T-helper 22 cell (primary cell): ENCODE measurements around the gene CXCL17.

ENCODE experiments used
- DNase-seq: peaks from one replicate; pipeline ENCODE4 v3.0.0-alpha.2; 2020; ENCODE audit warnings: low read depth

The CXCL17 gene

GRCh38 chr19:42423462-42424344 lies 19.0 kb downstream of the CXCL17 start:
- peak; percentile 85 for DNase-seq

DNA sequence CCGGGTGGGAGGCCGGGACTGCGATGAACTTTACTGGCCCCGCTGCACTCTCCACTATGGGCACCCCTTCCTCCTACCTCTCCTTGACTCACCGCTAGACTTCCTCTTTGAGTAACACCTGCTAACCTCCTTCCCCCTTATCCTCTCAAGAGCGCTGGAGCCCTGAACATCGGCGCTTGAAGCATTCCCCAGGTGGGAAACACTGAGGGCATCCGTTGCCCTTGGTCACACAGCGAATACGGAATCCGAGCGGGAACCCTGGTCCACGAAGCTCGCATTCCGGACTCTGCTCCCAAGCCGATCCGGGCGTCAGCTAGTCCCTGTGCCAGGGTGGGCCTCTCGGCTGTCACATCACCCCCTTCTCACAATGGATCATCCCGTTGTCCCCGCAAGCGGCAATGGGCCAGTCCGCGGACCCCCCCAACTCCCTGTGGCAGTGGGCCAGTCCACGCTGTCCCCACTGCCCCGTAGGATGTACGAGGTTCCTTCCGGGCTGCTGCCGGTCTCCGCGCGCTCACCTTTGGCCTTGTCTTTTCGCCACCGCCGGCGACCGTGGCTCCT lies 19.8 kb downstream of the CXCL17 start:
- DNase-seq = peak; percentile 42

- DNase-seq = no peak
Observed at GRCh38 chr19:42422092-42422900, 20.4 kb downstream of the CXCL17 start.

DNA sequence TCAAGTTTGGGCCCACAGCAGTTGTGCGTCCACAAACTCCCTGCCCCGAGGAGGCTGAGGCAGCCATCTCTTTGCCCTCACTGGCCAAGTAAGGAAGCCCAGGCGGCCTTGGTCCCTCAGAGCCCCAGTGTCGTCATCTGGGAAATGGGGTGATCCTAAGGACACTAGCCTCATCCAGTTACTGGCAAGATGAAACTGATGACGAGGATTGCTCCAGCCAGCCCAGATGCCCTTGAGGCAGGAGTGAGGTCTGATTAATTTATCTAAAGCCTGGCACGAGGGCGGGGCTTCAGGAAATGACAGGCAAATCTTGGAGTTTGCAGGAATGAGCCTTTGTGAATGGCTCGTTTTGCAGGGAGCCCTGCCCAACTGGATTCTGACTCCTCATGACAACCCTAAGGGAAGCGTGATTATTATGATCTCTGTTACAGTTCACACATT lies 21.1 kb downstream of the CXCL17 start:
- DNase-seq = no peak

DNA sequence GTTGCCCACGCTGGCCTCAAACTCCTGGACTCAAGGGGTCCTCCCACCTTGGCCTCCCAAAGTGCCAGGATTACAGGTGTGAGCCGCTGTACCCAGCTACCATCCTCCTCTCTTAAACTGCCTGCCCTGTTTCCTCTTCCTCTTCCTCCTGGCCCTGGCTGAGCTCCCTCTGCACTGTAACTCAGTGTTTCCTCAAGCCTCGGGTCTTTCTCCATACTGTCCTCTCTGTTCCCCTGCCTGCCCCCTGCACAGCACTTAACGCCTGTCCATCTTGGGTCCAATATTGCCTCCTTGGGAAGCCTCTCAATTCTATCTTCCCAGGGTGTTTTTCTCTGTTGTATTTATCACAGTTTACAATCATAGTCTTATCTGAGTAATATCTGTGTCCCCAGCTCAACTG lies 21.6 kb downstream of the CXCL17 start:
- DNase-seq = no peak

DNA sequence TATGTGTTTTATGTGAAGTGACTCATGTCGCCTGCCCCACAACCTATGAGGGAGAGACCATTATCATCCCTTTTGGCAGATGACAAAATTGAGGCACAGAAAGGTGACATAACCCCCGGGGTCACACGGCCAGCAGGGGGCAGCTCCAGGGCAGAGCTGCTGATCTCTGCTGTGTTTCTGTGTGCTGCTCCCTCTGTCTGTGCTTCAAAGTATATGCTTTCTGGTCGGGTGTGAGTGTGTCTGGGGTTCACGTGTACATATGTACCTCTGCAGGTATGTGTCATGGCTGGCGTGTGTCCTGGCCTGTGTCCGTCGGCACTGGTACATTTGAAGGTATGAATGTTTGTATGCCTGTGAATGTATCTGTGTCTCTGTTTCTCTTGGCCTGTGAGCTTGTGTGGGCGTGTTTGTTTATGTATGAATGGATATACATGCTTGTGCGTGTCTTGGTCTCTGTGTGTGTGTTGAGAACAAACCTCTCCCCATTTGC lies 22.6 kb downstream of the CXCL17 start:
- DNase-seq = peak; percentile 59

- no peak for DNase-seq
Observed at GRCh38 chr19:42419309-42419708, 23.4 kb downstream of the CXCL17 start.

GRCh38 chr19:42412661-42413076 lies 30.1 kb downstream of the CXCL17 start:
- no peak for DNase-seq

GRCh38 chr19:42412227-42412626 lies 30.5 kb downstream of the CXCL17 start:
- no peak for DNase-seq

GRCh38 chr19:42411581-42412178 lies 31.1 kb downstream of the CXCL17 start:
- DNase-seq = no peak

- no peak for DNase-seq
Observed at GRCh38 chr19:42410371-42410770, 32.4 kb downstream of the CXCL17 start.

GRCh38 chr19:42409477-42409876 lies 33.3 kb downstream of the CXCL17 start:
- no peak for DNase-seq

DNA sequence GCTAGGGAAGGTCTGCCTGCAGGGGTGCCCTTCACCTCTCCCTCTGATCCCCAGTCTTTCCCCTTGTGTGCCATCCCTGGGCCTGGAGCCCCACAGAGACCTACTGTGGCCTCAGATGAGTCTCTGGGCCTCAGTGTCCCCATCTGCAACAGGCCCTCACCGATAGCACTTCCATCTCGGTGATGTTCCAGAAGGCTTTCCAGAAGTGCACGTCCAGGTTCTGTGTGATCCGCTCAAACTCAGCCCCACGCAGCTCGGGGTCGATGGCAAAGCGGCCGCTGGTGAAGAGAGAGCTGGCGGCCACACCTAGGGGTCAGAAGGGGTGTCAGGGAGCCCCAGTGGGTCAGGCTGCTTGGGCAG lies 35.0 kb downstream of the CXCL17 start:
- DNase-seq = no peak

- no peak for DNase-seq
Observed at GRCh38 chr19:42407085-42407815, 35.5 kb downstream of the CXCL17 start.

GRCh38 chr19:42406111-42406510 lies 36.6 kb downstream of the CXCL17 start:
- no peak for DNase-seq

- no peak for DNase-seq
Observed at GRCh38 chr19:42403586-42403985, 39.2 kb downstream of the CXCL17 start.

DNA sequence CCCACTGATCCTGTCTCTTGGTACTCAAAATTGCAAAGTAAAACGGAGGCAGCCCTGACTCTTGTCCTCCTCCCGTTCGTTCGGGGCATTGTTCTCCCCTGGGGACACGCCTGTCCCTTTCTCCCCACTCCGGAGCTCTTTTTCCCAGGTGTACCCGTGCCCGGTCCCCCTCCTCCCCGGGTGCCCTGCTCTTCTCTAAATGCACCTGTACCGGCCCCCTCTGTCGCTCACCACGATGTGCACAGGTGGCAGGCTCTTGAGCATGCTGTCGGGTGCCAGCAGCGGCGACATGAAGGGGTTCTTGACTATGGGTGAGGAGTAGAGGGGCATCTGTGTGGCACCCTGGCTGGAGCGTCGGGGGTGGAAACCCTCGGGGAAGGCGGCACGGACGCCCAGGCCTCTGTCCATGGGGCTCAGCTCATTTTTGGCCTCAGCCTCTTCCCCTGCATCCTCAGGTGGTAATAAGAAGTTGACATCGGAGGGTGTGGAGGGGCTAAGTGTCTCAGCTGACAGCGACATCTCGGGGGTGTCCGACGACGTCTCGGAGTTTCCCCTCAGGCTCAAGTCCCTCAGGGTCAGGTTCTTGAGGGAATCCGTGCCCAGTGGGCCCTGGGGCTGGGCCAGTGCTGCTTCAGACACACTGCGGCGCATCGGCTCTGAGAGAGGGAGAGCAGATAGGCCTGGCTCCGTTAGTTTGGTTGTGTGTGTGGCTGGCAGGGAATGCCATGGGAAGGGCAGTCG lies 40.2 kb downstream of the CXCL17 start:
- DNase-seq = no peak

DNA sequence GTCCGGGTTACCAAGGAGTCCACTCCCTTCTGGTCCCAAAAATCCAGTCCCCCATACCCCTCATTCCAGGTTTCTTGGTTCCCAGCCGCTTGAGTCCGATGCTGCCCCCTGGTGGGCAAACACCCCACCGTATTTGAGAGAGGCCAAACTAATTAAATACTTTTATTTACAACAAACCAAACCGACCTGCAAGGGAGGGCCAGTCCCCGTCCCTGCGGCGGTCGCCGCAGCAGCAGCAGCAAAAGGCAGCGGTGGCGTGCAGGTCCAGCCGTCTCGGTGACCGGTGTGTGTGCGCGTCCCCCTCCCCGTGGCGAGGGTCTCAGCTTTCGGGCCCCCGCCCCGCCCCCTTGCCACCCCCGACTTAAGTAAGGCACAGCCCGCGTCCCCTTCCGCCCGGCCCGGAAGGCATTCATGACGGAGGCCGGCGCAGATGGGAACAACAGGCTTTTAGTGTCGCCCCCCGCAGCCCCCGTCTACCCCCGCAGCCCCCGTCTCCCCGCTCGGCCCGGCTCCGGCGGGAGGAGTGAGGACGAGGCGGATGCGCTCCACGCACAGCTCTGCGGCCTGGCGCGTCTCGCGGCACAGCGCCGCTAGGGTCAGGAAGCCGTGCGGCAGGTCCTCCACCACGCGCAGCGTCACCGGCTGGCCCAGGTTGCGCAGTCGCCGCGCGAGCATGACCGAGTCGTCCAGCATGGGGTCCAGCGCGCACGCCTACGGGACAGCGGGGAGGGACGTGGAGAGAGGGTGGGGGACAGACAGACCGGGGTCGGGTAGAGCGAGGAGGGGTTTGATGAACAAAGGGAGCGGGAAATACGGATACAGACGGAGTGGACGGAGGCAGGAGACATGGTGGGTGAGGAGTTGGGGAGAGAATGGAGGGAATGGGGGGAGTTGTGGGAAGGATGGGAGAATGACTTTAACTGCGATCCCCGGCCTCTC lies 41.1 kb downstream of the CXCL17 start:
- peak; percentile 41 for DNase-seq

GRCh38 chr19:42400404-42400803 lies 42.3 kb downstream of the CXCL17 start:
- no peak for DNase-seq
